Measurements from ENCODE around the gene FOXP1.

FOXP1 gene

DNA sequence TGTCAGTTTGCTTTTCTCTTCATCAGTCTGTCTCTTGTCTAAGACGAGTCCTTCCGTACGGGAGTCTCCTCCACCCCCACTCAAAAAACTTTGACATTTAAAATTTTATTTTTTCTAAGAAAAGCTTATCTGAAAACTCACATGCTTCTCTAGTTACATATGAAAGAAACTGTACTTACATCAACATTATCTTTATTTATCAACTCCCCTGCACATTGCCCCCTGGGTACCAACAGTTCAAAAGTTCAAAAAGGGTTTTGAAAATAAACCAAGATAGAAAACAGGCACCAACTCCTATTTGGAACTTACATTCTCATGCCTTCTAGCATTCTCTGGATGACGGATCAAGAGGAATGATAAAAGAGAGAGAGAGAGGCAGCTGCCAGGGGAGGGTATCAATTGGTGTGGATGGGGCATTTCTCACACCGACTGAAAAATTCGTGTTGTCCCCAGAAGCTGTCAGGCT, 182.5 kb downstream of the FOXP1 start:
- Histone ChIP-seq H3K4me1 (ENCODE audit: control insufficient read depth in 2 of 2, insufficient read depth in 2 of 2, low read length in 2 of 2) (peaks cover 4 to 7% of the 10 kb centered on the region in 2 donors), H3K4me3 (ENCODE audit: low read length in 2 of 2) (no peak overlapping the region), H3K27ac (ENCODE audit: low read depth in 2 of 2, low read length in 2 of 2) (no peak overlapping the region), H3K27me3 (ENCODE audit: control insufficient read depth in 2 of 2, insufficient read depth in 2 of 2, low read length in 2 of 2) (no peaks in the 10 kb centered on the region), H3K9me3 (ENCODE audit: control insufficient read depth in 2 of 2, low read length in 2 of 2) (no peaks in the 10 kb centered on the region), H3K9ac (ENCODE audit: low read depth in 1 of 2, low read length in 2 of 2) (no peak overlapping the region), H3K36me3 (ENCODE audit: control insufficient read depth in 2 of 2, insufficient read depth in 2 of 2, low read length in 2 of 2) (no peaks in the 10 kb centered on the region)

DNA sequence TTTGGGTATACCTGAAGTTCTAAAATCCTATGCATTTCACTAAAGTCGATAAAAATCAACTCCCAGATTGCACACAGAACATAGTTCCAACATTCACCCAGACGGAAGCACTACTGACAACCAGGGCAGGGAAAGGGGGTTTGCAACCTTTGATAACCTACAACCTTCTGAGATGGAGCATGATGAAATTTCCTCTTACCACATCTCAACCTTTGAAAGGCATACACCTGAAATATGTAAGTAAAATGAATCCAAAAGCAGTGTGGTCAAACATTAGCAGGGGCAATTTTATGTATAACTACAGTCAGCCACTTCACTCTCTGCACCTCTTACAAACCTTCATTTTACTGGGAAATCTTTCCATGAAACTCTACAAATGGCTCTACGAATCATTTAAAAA, 184.1 kb downstream of the FOXP1 start:
- Histone ChIP-seq H3K27me3 (ENCODE audit: control insufficient read depth in 2 of 2, insufficient read depth in 2 of 2, low read length in 2 of 2) (no peaks in the 10 kb centered on the region), H3K9ac (ENCODE audit: low read depth in 1 of 2, low read length in 2 of 2) (no peak overlapping the region), H3K9me3 (ENCODE audit: control insufficient read depth in 2 of 2, low read length in 2 of 2) (no peaks in the 10 kb centered on the region), H3K4me3 (ENCODE audit: low read length in 2 of 2) (no peak overlapping the region), H3K4me1 (ENCODE audit: control insufficient read depth in 2 of 2, insufficient read depth in 2 of 2, low read length in 2 of 2) (peaks cover 4 to 7% of the 10 kb centered on the region in 2 donors), H3K27ac (ENCODE audit: low read depth in 2 of 2, low read length in 2 of 2) (no peak overlapping the region), H3K36me3 (ENCODE audit: control insufficient read depth in 2 of 2, insufficient read depth in 2 of 2, low read length in 2 of 2) (no peaks in the 10 kb centered on the region)

DNA sequence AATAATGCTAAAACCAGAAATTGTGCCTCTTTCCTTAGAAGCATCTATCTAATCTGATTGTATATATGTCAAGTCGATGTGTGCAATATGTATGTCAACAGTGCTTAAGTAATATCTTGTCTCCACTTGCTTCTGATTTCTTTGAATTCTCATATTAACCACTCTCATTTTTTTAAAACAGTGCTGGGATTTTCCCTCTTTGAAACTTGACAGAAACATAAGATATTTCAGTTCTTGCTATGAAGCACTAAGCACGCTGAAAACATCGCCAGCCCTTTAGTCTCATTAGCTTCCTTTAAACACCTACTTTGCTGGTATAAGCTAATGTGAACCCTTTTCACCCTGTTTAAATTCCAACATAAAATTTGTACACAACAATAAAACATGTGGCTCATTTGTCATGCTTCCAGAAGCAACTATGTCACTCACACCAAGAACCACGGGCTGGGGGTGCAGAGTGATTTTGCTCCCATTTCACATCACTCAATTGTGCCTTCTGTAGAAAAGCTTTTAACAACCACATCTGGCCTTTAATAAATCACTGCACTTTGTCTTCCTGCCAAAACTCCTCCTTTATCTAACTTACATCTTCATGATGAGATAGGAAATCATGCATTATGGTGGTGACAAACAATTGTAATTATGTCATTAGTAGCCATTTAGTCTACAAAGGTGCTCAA, 185.2 kb downstream of the FOXP1 start:
- no peaks in the 10 kb centered on the region for H3K9me3 ChIP-seq (ENCODE audit: control insufficient read depth in 2 of 2, low read length in 2 of 2)
- no peaks in the 10 kb centered on the region for H3K36me3 ChIP-seq (ENCODE audit: control insufficient read depth in 2 of 2, insufficient read depth in 2 of 2, low read length in 2 of 2)
- no peak overlapping the region for H3K27ac ChIP-seq (ENCODE audit: low read depth in 2 of 2, low read length in 2 of 2)
- no peaks in the 10 kb centered on the region for H3K27me3 ChIP-seq (ENCODE audit: control insufficient read depth in 2 of 2, insufficient read depth in 2 of 2, low read length in 2 of 2)
- no peak overlapping the region for H3K9ac ChIP-seq (ENCODE audit: low read depth in 1 of 2, low read length in 2 of 2)
- no peak overlapping the region for H3K4me3 ChIP-seq (ENCODE audit: low read length in 2 of 2)
- peaks cover 4 to 7% of the 10 kb centered on the region in 2 donors for H3K4me1 ChIP-seq (ENCODE audit: control insufficient read depth in 2 of 2, insufficient read depth in 2 of 2, low read length in 2 of 2)

DNA sequence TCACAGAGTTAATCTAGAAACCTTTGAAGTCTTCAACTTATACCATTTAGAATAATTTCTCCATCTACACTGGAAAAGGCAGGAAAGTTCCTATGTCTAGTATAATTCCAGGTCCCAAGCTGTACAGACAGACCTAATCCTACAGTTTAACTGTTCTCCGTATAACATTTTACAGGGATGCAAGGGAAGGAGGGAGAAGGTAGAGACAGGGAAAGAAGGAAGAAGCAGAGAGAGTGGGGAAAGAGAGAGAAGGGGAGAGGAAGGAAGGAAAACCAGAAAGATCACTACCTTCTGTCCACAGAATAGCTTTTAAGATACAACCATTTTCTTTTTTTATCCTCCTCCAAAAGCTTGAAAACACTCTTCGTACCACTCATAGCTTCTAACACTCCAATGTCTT, 185.8 kb downstream of the FOXP1 start:
- Histone ChIP-seq H3K36me3 (ENCODE audit: control insufficient read depth in 2 of 2, insufficient read depth in 2 of 2, low read length in 2 of 2) (no peaks in the 10 kb centered on the region), H3K4me1 (ENCODE audit: control insufficient read depth in 2 of 2, insufficient read depth in 2 of 2, low read length in 2 of 2) (peaks cover 4 to 7% of the 10 kb centered on the region in 2 donors), H3K27ac (ENCODE audit: low read depth in 2 of 2, low read length in 2 of 2) (no peak overlapping the region), H3K4me3 (ENCODE audit: low read length in 2 of 2) (no peak overlapping the region), H3K9me3 (ENCODE audit: control insufficient read depth in 2 of 2, low read length in 2 of 2) (no peaks in the 10 kb centered on the region), H3K9ac (ENCODE audit: low read depth in 1 of 2, low read length in 2 of 2) (no peak overlapping the region), H3K27me3 (ENCODE audit: control insufficient read depth in 2 of 2, insufficient read depth in 2 of 2, low read length in 2 of 2) (no peaks in the 10 kb centered on the region)

DNA sequence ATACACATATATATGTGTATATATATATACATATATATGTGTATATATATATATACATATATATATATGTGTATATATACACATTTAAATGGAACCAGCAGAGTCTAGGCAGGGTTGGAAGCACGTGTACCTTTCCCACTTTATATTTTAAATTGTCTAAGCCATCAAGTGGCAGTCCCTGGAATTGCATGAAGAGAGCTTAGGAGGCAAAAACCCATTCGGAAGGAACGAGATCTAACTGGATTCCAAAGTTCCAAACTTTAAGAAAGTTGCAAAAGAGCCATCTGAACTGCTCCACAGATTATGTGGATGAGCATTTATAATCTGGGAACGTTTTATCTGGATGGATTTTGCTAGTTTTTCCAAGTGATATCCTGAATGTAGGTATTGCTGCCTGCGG, 186.5 kb downstream of the FOXP1 start:
- Histone ChIP-seq H3K9me3 (ENCODE audit: control insufficient read depth in 2 of 2, low read length in 2 of 2) (no peaks in the 10 kb centered on the region), H3K4me1 (ENCODE audit: control insufficient read depth in 2 of 2, insufficient read depth in 2 of 2, low read length in 2 of 2) (peaks cover 4 to 7% of the 10 kb centered on the region in 2 donors), H3K36me3 (ENCODE audit: control insufficient read depth in 2 of 2, insufficient read depth in 2 of 2, low read length in 2 of 2) (no peaks in the 10 kb centered on the region), H3K4me3 (ENCODE audit: low read length in 2 of 2) (no peak overlapping the region), H3K27ac (ENCODE audit: low read depth in 2 of 2, low read length in 2 of 2) (no peak overlapping the region), H3K9ac (ENCODE audit: low read depth in 1 of 2, low read length in 2 of 2) (no peak overlapping the region), H3K27me3 (ENCODE audit: control insufficient read depth in 2 of 2, insufficient read depth in 2 of 2, low read length in 2 of 2) (no peaks in the 10 kb centered on the region)

DNA sequence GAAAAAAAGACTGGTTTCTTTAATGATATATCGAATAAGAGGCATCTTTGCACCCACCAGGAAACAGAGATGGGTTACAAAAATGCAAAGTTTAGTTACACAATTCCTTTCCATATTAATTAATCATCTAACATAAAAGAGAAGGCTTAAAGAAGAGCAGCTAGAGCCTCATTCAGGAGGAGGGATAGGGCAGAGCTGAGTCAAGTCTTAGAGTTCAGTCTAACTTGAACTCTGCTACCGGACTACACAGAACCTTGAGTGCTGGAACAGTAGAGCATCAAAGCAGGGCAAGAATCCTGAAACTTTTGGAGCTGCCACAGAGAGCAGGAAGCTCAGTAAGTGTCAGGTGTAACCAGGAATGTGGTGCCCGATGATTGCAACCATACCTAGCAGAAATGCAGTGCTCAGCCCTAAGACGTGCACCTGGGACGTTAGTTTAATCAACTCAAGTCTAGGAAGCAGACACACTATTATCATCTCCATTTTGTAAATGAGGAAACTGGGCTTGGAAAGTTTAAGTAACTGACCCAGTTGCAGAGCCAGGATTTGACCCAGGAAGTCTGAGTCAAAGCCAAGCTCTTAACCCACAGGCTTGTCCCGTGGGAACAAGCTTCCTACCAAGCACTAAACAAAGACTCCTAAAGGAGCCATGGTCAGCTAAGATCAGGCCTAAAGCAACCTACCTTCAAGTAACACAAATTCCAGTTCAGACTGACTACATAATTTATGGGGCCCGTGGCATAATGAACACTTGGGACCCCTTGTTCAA, 187.4 kb downstream of the FOXP1 start:
- H3K9me3 ChIP-seq (ENCODE audit: control insufficient read depth in 2 of 2, low read length in 2 of 2) = no peaks in the 10 kb centered on the region
- no peak overlapping the region for H3K27ac ChIP-seq (ENCODE audit: low read depth in 2 of 2, low read length in 2 of 2)

DNA sequence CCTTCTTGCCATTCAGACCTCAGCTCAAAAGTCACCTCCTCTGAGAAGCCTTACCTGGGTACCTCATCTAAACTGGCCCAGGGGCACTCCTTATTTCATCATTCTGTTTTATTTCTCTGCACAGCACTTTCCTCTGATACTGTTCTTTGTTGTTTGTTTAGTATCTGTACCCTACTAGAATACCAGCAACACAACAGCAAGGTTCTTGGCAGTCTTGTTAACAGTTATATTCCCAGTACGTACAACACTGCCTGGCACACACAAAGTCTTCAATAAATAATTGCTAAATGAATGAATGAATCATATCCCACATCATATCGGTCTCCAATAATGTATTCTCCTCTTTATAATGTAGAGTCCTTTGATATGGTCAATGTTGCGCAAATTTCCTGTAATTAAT, 188.1 kb downstream of the FOXP1 start:
- Histone ChIP-seq H3K4me1 (ENCODE audit: control insufficient read depth in 2 of 2, insufficient read depth in 2 of 2, low read length in 2 of 2) (peaks cover 7 to 15% of the 10 kb centered on the region in 2 donors), H3K9ac (ENCODE audit: low read depth in 1 of 2, low read length in 2 of 2) (no peak overlapping the region)

More for the DNA sequence above, 187.4 kb downstream of the FOXP1 start:
- H3K9ac ChIP-seq (ENCODE audit: low read depth in 1 of 2, low read length in 2 of 2) = no peak overlapping the region
- H3K36me3 ChIP-seq (ENCODE audit: control insufficient read depth in 2 of 2, insufficient read depth in 2 of 2, low read length in 2 of 2) = no peaks in the 10 kb centered on the region
- no peak overlapping the region for H3K4me3 ChIP-seq (ENCODE audit: low read length in 2 of 2)
- no peaks in the 10 kb centered on the region for H3K27me3 ChIP-seq (ENCODE audit: control insufficient read depth in 2 of 2, insufficient read depth in 2 of 2, low read length in 2 of 2)
- H3K4me1 ChIP-seq (ENCODE audit: control insufficient read depth in 2 of 2, insufficient read depth in 2 of 2, low read length in 2 of 2) = peaks cover 4 to 10% of the 10 kb centered on the region in 2 donors

DNA sequence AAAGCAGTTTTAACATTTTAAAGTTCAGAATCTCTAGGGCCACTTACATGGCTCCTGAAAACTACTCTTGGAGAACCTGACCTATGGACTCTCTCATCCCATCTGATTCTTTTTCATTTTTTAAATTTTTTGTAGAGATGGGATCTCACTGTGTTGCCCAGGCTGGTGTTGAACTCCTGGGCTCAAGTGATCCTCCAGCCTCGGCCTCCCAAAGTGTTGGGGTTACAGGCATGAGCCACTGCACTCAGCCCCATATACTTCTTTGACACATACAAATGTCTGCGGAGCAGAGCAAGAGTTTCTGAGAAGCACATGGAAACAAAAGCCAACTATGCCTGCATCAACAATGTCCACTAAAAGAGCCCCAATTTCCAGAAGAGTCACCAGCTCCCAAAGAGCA, 189.8 kb downstream of the FOXP1 start:
- no peak overlapping the region for H3K9ac ChIP-seq (ENCODE audit: low read depth in 1 of 2, low read length in 2 of 2)
- peaks cover 15 to 24% of the 10 kb centered on the region in 2 donors for H3K4me1 ChIP-seq (ENCODE audit: control insufficient read depth in 2 of 2, insufficient read depth in 2 of 2, low read length in 2 of 2)
- H3K4me3 ChIP-seq (ENCODE audit: low read length in 2 of 2) = no peak overlapping the region
- no peaks in the 10 kb centered on the region for H3K9me3 ChIP-seq (ENCODE audit: control insufficient read depth in 2 of 2, low read length in 2 of 2)
- no peaks in the 10 kb centered on the region for H3K27me3 ChIP-seq (ENCODE audit: control insufficient read depth in 2 of 2, insufficient read depth in 2 of 2, low read length in 2 of 2)
- no peaks in the 10 kb centered on the region for H3K36me3 ChIP-seq (ENCODE audit: control insufficient read depth in 2 of 2, insufficient read depth in 2 of 2, low read length in 2 of 2)
- H3K27ac ChIP-seq (ENCODE audit: low read depth in 2 of 2, low read length in 2 of 2) = no peak overlapping the region

More for the DNA sequence above, 188.1 kb downstream of the FOXP1 start:
- H3K4me3 ChIP-seq (ENCODE audit: low read length in 2 of 2) = no peak overlapping the region
- H3K27ac ChIP-seq (ENCODE audit: low read depth in 2 of 2, low read length in 2 of 2) = no peak overlapping the region
- H3K9me3 ChIP-seq (ENCODE audit: control insufficient read depth in 2 of 2, low read length in 2 of 2) = no peaks in the 10 kb centered on the region
- H3K36me3 ChIP-seq (ENCODE audit: control insufficient read depth in 2 of 2, insufficient read depth in 2 of 2, low read length in 2 of 2) = no peaks in the 10 kb centered on the region
- H3K27me3 ChIP-seq (ENCODE audit: control insufficient read depth in 2 of 2, insufficient read depth in 2 of 2, low read length in 2 of 2) = no peaks in the 10 kb centered on the region

DNA sequence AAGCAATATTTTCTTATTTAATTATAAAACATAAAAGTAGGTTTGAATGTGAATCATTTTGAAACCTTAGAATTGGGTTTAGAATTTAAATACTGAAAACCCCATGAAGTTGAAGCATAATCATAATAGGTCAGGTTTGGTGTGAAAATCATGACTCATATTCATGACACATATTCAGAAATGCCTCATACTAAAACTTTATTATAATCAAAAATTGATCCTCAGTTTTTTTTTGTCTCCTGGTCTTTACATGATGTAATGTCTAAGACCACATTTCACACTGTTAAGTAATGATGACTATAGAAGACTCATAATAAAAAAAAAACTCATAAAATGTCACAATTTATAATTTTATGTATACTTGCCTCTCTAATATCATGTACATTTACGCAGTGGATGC, 190.4 kb downstream of the FOXP1 start:
- peaks cover 11 to 20% of the 10 kb centered on the region in 2 donors for H3K4me1 ChIP-seq (ENCODE audit: control insufficient read depth in 2 of 2, insufficient read depth in 2 of 2, low read length in 2 of 2)
- H3K36me3 ChIP-seq (ENCODE audit: control insufficient read depth in 2 of 2, insufficient read depth in 2 of 2, low read length in 2 of 2) = no peaks in the 10 kb centered on the region
- H3K27me3 ChIP-seq (ENCODE audit: control insufficient read depth in 2 of 2, insufficient read depth in 2 of 2, low read length in 2 of 2) = no peaks in the 10 kb centered on the region
- H3K9me3 ChIP-seq (ENCODE audit: control insufficient read depth in 2 of 2, low read length in 2 of 2) = no peaks in the 10 kb centered on the region
- no peak overlapping the region for H3K9ac ChIP-seq (ENCODE audit: low read depth in 1 of 2, low read length in 2 of 2)
- H3K4me3 ChIP-seq (ENCODE audit: low read length in 2 of 2) = no peak overlapping the region
- no peak overlapping the region for H3K27ac ChIP-seq (ENCODE audit: low read depth in 2 of 2, low read length in 2 of 2)

DNA sequence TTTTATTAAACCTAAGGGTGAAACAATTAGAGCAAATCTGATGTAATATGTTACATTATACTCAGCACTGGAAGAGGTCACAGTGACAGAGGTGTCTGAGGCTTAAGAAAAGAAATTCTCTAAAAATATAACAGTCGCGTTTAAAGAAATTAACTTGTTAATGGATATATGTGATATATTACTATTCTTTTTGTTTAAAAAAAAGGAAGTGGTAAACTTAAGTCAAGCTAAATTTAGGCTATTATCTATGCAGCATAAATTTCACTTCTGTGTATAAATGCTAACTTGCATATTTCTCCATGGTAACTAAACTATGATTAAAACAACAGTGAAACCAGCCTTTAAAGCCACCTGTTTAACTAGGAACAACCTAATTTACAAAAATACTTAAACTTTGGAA, 191.3 kb downstream of the FOXP1 start:
- no peaks in the 10 kb centered on the region for H3K9me3 ChIP-seq (ENCODE audit: control insufficient read depth in 2 of 2, low read length in 2 of 2)
- no peak overlapping the region for H3K4me3 ChIP-seq (ENCODE audit: low read length in 2 of 2)
- no peaks in the 10 kb centered on the region for H3K27me3 ChIP-seq (ENCODE audit: control insufficient read depth in 2 of 2, insufficient read depth in 2 of 2, low read length in 2 of 2)
- H3K9ac ChIP-seq (ENCODE audit: low read depth in 1 of 2, low read length in 2 of 2) = no peak overlapping the region
- H3K4me1 ChIP-seq (ENCODE audit: control insufficient read depth in 2 of 2, insufficient read depth in 2 of 2, low read length in 2 of 2) = peaks cover 11 to 17% of the 10 kb centered on the region in 2 donors
- H3K27ac ChIP-seq (ENCODE audit: low read depth in 2 of 2, low read length in 2 of 2) = peak overlapping the region in 1 of 2 donors; percentile 38
- H3K36me3 ChIP-seq (ENCODE audit: control insufficient read depth in 2 of 2, insufficient read depth in 2 of 2, low read length in 2 of 2) = no peaks in the 10 kb centered on the region

Data from mucosa of rectum (tissue), 2 donors.